ENCODE data around the gene ANKRD65. TPM values are rescaled to one million over a fixed set of nuclear protein-coding genes. Genes with fewer than 3 reads are reported as not detected.
"Not testable (repeated sequence)": the region's sequence is repeated elsewhere in the genome, so short reads cannot be mapped to it uniquely, and the experiment has no call there.

Gene ANKRD65
- total RNA-seq, 1 experiment from 2014 or later: not detected

DNA sequence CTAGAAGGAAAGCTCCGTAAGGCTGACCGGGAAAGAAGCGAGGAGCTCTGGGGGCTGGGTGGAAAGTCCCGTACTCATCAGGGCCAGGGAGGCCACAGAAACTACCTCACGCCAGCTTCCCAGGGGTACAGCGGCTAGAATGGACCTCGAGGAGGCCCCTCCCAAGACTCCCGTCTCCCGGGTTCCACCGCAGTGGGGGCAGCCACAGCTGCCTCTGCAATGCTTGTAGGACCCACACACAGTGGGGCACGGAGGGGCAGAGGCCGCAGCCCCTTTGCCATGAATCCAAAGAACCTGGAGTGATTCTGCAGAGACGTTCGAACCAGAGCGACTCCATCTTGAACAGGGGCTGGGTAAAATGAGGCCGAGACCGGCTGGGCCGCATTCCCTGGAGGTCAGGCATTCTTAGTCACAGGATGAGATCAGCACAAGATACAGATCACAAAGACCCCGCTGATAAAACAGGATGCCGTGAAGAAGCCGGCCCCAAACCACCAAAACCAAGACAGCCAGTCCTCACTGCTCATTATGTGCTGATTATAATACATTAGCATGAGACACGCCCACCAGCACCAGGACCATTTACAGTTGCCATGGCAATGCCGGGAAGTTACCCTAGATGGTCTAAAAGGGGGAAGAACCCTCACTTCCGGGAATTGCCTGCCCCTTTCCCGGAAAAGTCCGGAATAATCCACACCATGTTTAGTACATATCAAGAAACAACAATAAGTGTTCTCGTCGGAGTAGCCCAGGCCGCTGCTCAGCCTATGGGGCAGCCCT lies 1.6 kb upstream of the ANKRD65 start:
- DNase-seq (ENCODE audit: low read depth): no peak
- in situ Hi-C loops (cut with HindIII; ENCODE audit: low pct_unique_long_range_greater_than_20kb, low sequenced_read_pairs): no loop called here

DNA sequence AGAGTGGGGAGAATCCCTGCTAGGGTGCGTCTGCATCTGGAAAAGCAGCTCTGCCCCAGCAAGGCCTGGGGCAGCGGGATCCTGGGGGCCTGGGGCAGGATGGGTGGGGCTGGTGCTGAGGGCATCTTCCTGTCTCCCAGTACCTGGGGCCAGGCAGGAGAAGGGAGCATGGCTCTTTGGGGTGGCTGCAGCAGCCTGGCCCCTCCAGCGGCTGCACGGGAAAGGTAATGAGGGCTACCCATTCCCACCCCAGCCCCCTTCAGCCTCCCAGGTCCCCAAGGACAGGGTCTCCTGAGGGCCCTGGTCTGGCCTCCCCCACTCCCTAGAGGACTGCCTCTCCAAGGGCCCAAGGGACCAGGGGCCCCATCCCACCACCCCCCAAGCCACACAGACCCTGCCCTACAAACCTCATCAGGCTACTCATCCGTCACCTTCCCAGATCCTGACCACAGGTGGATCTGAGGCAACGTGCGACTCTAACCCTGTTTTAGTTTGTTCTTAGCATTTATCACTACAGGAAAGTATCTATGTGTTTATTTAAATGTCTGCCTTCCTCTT lies 910 bp upstream of the ANKRD65 start:
- in situ Hi-C loops (cut with HindIII; ENCODE audit: low pct_unique_long_range_greater_than_20kb, low sequenced_read_pairs): no loop called here
- no peak for DNase-seq (ENCODE audit: low read depth)

DNA sequence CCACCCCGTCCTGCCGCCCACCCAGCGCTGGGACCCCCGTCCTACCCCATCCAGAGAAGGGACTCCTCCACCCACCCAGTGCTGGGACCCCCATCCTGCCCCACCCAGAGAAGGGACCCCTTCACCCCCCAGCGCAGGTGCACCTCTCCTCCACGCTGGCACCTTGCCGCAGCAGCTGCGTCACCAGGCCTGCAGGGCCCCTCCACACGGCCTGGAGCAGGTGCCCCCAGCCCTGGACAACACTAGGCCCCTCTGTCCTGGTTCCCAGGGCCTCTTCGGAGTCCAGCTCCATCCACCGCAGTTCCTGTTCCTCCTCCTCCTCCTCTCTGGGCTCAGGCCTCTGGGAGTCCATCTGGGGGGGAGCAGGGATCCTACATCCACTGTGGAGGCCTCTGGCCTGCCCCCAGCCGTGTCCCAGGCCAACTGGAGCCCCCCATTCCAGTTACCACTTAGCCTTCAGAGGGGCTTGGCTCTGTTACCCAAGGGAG lies 378 bp downstream of the ANKRD65 start:
- in situ Hi-C loops (cut with HindIII; ENCODE audit: low pct_unique_long_range_greater_than_20kb, low sequenced_read_pairs): no loop called here

DNA sequence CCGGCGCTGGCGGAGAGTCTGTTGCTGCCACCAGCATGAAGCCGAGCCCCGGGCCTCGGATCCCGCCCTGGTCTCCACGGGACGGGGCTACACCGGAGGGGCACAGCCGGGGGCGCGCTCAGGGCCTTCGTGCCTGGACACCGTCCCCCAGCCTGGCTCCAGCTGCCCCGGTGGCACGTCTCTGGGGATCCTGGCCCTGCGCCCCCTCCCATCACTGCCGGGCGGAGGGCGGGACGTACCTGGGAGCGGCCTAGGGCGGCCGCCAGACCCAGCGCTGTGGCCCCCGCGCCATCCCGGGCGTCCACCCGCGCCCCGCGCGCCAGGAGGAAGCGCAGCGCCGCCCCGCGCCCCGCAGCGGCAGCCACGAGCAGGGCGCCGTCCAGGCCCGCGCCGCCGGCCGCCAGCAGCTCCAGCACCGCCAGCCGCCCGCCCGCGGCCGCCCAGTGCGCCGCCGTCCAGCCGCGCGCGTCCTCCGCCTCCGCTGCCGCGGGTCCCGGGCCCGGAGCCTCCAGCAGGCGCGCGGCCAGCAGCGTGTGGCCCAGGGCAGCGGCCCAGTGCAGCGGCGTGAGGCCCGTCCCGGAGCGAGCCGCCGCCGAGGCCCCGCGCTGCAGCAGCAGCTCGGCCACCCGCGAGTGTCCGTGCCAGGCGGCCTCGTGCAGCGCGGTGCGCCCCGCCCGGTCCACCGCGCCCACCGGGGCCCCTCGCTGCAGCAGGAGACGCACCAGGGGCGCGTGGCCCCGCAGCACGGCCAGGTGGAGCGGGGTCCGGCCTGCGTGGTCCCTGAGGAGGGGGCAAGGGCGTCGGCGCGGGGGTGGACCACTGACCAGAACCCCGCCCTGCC lies 1.0 kb downstream of the ANKRD65 start:
- DNase-seq (ENCODE audit: low read depth): no peak
- in situ Hi-C loops (cut with HindIII; ENCODE audit: low pct_unique_long_range_greater_than_20kb, low sequenced_read_pairs): no loop called here

More for the DNA sequence above, 378 bp downstream of the ANKRD65 start:
- DNase-seq (ENCODE audit: low read depth): no peak

DNA sequence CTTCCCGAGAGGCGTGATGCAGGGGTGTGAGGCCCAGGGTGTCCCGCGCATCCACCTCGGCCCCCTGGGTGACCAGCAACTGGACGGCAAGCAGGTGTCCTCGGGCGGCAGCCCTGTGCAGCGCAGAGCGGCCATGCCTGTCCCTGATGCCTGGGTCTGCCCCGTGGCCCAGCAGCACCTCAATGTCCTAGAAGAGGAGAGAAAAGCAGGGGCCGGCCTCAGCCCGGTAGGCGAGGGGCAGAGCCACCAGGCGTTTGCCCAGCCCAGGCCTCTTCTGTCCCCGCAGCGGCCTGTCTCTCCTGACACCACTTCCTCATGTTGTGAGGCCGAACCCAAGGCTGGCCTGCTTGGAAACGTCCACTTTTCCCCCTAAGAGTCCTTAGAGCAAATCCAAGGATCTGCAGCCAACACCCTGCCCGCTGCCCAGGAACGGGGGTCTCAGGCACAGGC lies 1.7 kb downstream of the ANKRD65 start:
- in situ Hi-C loops (cut with HindIII; ENCODE audit: low pct_unique_long_range_greater_than_20kb, low sequenced_read_pairs): no loop called here
- no peak for DNase-seq (ENCODE audit: low read depth)

DNA sequence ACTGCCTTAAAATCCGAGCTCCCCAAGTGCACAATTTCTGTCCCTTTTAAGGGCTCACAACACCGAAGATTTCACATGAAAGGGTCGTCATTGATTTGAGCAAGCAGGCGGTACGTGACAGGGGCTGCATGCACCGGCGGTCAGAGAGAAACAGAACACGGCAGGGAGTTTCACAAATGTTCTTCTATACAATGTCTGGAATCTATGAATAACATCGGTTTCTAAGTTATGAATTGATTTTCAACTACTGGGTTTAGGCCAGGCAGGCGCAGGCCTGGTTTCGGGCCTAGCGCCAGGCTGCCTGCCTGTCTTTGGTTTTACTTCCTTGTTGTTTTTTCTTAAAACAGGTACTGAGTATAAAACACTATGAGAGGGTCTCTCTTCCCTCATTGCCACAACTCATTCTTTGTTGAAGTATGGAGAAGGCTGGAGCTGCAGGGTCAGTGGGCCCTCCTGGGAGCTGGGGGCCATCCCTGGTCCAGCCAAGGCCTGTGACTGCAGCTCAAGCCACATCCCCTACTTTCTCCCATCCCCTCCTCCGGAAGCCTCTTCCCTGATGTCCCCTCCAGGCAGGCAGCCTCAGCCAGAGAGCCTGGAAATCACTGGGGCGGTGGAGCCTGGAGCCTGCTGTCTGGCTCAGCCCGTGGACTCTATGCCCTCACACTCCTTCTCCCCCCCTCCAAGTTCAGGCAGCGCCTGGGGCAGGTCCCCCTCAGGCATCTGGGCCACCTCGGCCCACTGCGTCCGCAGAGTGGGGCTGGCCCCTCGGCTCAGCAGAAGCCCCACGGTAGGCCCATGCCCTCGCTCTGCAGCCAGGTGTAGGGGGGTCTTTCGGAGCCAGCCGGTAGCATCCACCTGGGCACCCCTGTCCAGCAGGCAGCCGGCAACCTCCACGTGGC lies 2.4 kb downstream of the ANKRD65 start:
- in situ Hi-C loops (cut with HindIII; ENCODE audit: low pct_unique_long_range_greater_than_20kb, low sequenced_read_pairs): no loop called here
- DNase-seq (ENCODE audit: low read depth): no peak

DNA sequence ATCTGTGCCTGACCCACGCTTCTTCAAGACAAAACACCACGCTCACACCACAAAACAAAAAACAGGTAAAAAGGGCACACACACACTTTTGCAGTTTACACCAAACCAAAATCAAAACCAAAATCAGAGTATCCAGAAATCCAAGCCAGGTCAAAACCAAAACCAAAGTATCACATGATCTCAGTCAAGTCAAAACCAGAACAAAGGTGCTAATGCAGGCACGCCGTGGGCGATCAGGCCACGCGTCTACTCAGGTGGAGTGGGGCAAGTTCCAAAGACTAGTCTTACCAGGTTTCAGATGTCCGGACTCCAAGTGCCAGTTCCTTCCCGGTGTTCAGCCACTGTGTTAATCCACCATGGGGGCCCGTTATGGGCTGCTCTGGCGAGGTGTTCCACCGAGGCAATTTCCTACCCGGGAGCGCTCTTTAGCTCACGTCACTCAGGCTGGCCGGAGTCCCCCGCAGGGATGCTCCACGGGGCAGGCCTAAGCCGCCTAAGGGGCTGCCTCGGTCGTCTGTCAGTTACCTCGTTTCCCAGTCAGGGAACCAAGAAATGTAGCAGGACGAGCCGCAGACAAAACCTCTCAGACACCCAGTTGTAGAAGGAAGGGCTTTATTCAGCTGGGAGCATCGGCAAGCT lies 3.1 kb downstream of the ANKRD65 start:
- DNase-seq (ENCODE audit: low read depth); in situ Hi-C loops (cut with HindIII; ENCODE audit: low pct_unique_long_range_greater_than_20kb, low sequenced_read_pairs): not testable (repeated sequence)

DNA sequence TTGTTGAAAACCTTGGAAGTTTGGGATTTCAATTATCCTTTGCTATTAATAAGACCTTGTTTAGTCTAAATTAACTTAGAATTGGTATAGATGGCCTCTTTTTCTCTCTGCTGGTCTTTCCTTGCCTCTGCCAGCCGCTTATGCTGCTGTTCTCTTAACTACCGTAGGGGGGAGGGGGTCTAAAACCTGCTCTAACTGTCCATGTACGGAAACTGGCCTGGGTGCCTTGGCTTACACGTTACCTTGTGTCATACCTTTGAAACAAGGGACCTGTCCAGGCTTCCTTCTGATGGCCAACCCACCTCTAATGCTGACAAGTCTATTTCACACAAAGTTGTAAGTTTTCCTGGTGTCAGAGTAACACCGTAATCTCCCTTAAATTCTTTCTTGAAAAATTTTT lies 3.7 kb downstream of the ANKRD65 start:
- in situ Hi-C loops (cut with HindIII; ENCODE audit: low pct_unique_long_range_greater_than_20kb, low sequenced_read_pairs); DNase-seq (ENCODE audit: low read depth): not testable (repeated sequence)

DNA sequence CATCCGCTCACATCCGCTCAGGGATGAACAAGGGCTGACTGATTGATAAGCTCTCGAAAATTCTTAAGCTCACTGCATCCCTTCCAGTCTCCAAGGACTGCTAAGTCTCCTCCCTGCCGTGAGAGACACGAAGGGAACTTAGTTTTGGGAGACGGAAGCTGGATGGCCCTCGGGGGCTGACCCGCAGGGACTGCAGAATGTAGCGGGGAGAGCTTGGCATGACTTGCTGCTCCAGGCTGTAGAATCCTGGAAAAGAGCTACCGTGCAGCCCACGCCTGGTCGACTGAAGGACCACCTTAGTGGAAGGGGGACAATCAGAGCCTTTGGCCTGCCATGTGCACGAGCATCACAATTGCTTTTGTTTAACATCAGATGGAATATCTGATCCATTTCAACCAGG lies 5.3 kb downstream of the ANKRD65 start:
- DNase-seq (ENCODE audit: low read depth): no peak
- in situ Hi-C loops (cut with HindIII; ENCODE audit: low pct_unique_long_range_greater_than_20kb, low sequenced_read_pairs): no loop called here

DNA sequence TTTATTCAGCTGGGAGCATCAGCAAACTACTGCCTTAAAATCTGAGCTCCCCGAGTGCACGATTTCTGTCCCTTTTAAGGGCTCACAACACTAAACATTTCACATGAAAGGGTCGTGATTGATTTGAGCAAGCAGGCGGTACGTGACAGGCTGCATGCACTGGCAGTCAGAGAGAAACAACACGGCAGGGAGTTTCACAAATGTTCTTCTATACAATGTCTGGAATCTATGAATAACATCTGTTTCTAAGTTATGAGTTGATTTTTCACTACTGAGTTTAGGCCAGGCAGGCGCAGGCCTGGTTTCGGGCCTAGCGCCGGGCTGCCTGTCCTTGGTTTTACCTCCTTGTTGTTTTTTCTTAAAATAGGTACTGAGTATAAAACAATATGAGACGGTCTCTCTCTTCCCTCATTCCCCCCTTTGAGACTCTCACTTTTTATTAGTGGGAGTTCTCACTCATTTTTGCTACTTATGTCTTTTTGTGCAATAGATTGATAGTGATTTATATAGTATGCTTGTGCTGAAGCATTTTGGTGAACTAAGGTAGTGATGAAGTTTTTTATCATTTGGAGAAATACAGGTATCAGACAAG lies 8.7 kb downstream of the ANKRD65 start:
- DNase-seq (ENCODE audit: low read depth); in situ Hi-C loops (cut with HindIII; ENCODE audit: low pct_unique_long_range_greater_than_20kb, low sequenced_read_pairs): not testable (repeated sequence)

DNA sequence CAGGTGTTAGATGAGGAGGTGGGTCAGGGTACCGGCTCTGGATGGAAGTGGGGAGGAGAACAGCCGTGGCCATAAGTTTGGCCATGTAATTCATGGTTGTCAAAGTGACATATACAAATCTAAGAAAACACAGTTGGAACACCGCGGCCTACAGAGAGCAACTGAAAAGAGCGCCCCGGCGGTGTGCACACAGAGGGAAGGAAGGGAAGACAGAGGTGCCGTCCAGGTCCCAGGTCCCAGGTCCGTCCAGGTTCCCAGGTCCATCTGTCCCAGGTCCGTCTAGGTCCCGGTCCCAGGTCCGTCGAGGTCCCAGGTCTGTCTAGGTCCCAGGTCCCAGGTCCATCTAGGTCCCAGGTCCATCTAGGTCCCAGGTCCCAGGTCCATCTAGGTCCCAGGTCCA lies 9.4 kb downstream of the ANKRD65 start:
- in situ Hi-C loops (cut with HindIII; ENCODE audit: low pct_unique_long_range_greater_than_20kb, low sequenced_read_pairs): no loop called here
- DNase-seq (ENCODE audit: low read depth): no peak

DNA sequence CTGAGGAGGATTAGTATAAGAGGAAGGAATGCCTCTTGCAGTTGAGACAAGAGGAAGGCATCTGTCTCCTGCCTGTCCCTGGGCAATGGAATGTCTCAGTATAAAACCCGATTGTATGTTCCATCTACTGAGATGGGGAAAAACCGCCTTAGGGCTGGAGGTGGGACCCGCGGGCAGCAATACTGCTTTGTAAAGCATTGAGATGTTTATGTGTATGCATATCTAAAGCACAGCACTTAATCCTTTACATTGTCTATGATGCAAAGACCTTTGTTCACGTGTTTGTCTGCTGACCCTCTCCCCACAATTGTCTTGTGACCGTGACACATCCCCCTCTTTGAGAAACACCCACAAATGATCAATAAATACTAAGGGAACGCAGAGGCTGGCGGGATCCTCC lies 10.8 kb downstream of the ANKRD65 start:
- DNase-seq (ENCODE audit: low read depth); in situ Hi-C loops (cut with HindIII; ENCODE audit: low pct_unique_long_range_greater_than_20kb, low sequenced_read_pairs): not testable (repeated sequence)

DNA sequence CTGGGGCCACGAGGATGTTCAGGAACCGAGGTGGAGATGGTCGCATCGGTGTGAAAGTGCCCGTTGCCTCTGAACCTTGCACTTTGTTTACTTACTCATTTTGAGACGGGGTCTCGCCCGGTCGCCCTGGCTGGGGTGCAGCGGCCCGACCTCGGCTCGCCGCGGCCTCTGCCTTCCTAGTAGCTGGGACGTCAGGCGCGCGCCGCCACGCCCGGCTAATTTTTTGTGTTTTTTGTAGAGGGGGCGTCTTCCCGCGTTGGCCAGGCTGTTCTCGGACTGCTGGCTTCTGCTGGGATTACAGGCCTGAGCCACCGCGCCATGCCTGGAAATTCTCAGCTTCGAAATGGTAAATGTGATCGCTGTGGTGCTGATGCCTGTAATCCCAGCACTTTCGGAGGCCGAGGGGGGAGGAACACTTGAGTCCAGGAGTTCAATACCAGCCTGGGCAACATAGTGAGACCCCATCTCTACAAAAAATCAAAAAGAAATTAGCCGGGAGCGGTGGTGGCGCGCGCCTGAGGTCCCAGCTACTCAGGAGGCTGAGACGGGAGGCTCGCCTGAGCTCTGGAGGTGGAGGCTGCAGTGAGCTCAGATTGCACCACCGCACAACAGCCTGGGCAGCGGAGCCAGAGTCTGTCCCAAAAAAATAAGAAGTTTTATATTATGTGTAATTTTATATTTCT lies 13.3 kb downstream of the ANKRD65 start:
- in situ Hi-C loops (cut with HindIII; ENCODE audit: low pct_unique_long_range_greater_than_20kb, low sequenced_read_pairs): no loop called here
- peak; percentile 63 for DNase-seq (ENCODE audit: low read depth)

DNA sequence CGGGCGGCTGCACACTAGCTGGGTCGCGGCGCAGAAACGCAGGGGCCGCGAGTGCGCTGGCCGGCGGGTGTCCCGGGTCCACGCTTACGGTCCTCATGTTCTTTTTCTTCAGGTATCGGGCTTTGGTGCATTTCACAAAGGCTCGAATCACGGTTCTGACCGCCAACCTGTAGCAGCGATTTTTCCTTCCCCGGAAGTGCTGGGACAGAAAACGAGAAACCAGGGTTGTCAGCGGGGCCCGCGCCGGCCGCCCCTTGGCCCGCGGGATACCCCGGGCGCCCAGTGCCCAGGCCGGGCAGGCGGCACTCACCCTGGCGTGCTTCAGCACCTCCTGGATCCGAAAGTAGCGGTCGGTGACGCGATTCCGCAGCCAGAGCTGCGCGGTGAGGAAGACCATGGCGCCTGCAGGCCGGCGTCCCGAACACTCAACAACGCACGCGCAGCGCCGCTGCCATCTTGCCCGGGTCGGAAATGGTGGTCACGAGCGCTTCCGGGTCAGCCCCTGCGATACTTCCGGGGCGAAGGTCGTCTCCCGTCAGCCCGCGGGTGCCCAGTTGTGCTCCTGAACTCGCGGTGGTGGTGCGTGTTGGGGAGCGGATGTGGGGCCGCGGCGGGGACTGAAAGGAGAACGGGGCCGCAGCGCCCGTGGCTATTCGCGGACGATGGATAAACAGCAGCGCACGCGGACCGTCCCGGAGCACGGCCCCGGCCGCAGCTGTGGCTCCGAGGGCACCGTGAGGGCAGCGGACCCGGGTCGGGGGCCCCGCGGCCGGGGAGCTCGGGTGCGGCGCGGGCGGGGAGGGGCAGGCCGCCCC lies 14.0 kb downstream of the ANKRD65 start, which contains the start of gene MRPL20:
MRPL20 (minus strand) TSS at position 473 of the 815 bp plus-strand sequence; CDS start at position 397, 76 bp downstream.
- peak; percentile 76 for DNase-seq (ENCODE audit: low read depth)
- in situ Hi-C loops (cut with HindIII; ENCODE audit: low pct_unique_long_range_greater_than_20kb, low sequenced_read_pairs): no loop called here

DNA sequence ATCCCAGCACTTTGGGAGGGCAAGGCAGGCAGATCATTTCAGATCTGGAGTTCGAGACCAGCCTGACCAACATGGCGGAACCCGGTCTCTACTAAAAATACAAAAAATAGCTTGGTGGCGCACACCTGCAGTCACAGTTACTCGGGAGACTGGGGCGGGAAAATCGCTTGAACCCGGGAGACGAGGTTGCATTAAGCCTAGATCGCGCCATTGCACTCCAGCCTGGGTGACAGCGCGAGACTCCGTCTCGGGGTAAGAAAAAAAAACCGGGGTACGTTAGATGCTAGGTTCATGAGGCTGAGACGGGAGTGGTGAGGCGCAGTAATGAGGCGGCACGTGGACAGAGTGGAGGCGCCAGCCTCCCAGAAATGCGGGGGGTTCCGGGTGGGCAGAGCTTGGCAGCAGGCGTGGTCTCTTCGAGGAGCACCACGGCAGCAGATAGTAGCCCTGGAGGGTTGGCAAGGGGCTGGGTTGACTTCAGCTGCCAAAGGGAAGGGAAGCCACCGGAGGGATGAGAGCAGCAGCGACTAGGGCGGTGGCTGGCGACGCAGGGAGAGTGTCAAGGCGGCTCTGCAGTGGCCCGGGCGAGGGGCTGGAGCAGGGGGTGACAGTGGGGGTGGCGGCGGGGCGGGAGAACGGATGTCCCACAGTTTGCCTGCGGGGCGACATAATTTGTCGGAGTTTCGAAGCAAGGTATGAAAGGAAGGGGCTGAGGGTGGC lies 14.8 kb downstream of the ANKRD65 start:
- DNase-seq (ENCODE audit: low read depth): no peak
- in situ Hi-C loops (cut with HindIII; ENCODE audit: low pct_unique_long_range_greater_than_20kb, low sequenced_read_pairs): no loop called here
